ENCODE data around the gene LHFPL4.

- TF ChIP-seq CTCF (conservative IDR thresholded peaks at IDR 0.05) (no peak), ZFX (IDR thresholded peaks at IDR 0.05) (no peak)
These were observed 30.2 kb upstream of the LHFPL4 start for GRCh38 chr3:9583792-9584191.
